Colonic mucosa (tissue), 4 donors: ENCODE measurements around the gene MED15. TPM values are rescaled to one million over a fixed set of nuclear protein-coding genes. Genes with fewer than 3 reads are reported as not detected.
"Not testable (repeated sequence)": the region's sequence is repeated elsewhere in the genome, so short reads cannot be mapped to it uniquely, and the experiment has no call there.

ENCODE experiments used
- DNase-seq: peaks from one replicate; pipeline ENCODE4 v3.0.0-alpha.2; 2020
- H3K27ac ChIP-seq: fragments of 200-600 bp; one replicate; pipeline ENCODE4 v1.8.0; 2021
- H3K27me3 ChIP-seq: fragments of 200-600 bp; one replicate; pipeline ENCODE4 v1.8.0; 2021
- H3K36me3 ChIP-seq: fragments of 200-600 bp; one replicate; pipeline ENCODE4 v1.8.0; 2021
- H3K4me1 ChIP-seq: fragments of 200-600 bp; one replicate; pipeline ENCODE4 v1.8.0; 2021; ENCODE audit warnings: mild to moderate bottlenecking
- H3K4me3 ChIP-seq: fragments of 200-600 bp; one replicate; pipeline ENCODE4 v1.8.0; 2021
- H3K9ac ChIP-seq, 2 donors: one replicate each; pipeline ENCODE4 v1.7.0; 2013; ENCODE audit warnings: control low read depth in 2 of 2, low read depth in 2 of 2, low read length in 2 of 2
- H3K9me3 ChIP-seq: fragments of 200-600 bp; one replicate; pipeline ENCODE4 v1.8.0; 2021
- CTCF ChIP-seq: fragments of 200-600 bp; IDR thresholded peaks from one replicate; pipeline ENCODE4 v1.8.0; 2022; ENCODE audit warnings: antibody characterized with exemption, mild to moderate bottlenecking
- intact Hi-C: fragments of 100-400 bp; cut with DNase I; formaldehyde crosslinking; loops from one replicate; pipeline ENCODE4 v1.14.1; 2022
- total RNA-seq, 2 donors: library from RNA; stranded (reverse); fragmentation: NEBNext Ultra II Directional in 1 of 2; extraction: Animal tissue kit (Norgen Biotek cat#: 25700) in 1 of 2; gene quantifications; one replicate each; pipeline ENCODE4 v1.2.1, GENCODE V29; 2021
- donor health status: healthy.
- donor health status: DM: no; HTN: no; CAD: no.
- donor health status: DM: no; HTN: no; CAD: no.

MED15 gene
- total RNA-seq, 2 donors from 2014 or later: 93.1 to 102 TPM

DNA sequence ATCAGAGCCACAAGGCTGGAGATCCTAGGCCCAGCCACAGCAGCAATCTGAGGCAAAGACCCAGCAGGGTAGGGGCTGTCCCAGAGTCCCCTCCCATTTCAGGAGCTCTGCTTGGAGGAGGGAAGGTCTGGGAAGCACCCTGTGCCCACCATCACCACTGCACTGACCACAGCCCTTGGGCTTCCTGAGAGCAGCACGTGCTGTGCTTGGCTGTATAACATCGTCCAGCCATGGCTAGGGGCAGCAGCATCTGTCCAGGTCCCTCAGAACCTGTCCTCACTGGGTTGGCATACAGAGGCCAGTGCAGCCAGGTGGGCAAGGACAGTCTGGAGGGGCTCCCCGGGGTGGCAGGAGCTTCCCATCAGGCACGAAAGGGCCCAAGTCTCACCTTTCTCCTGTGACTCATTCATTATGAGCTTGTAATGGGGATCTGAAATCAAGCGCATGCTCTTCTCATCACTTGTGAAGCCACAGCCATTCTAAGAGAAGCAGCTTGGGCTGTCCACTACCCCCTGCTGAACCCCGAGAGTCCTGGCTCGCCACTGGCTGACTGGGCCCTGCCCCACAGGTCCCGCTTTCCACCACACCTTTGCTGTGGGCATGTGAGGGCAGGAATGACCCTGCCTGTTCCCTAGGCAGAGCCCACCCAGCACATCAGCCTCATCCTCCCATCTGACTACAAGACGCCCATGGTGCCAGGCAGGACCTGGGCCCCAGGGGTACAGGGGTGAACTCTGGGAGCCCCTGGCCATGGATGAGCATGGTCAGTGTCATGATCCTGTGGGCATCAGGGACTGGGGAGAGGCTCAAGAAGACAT lies 83.3 kb downstream of the MED15 start:
- intact Hi-C loops: no loop called here
- H3K9ac ChIP-seq: no peak overlapping the region
- no peak overlapping the region for H3K27ac ChIP-seq
- H3K27me3 ChIP-seq: no peaks in the 10 kb centered on the region
- DNase-seq: no peak
- no peak overlapping the region for H3K4me3 ChIP-seq
- H3K4me1 ChIP-seq: no peaks in the 10 kb centered on the region
- no peak for TF ChIP-seq CTCF
- no peaks in the 10 kb centered on the region for H3K9me3 ChIP-seq
- H3K36me3 ChIP-seq: peaks cover under 1% of the 10 kb centered on the region

- H3K36me3 ChIP-seq: no peaks in the 10 kb centered on the region
- DNase-seq: no peak
- no peak overlapping the region for H3K27ac ChIP-seq
- H3K9ac ChIP-seq: no peak overlapping the region
- H3K4me1 ChIP-seq: no peaks in the 10 kb centered on the region
- no peak overlapping the region for H3K4me3 ChIP-seq
- no peak for TF ChIP-seq CTCF
- H3K9me3 ChIP-seq: no peaks in the 10 kb centered on the region
- no peaks in the 10 kb centered on the region for H3K27me3 ChIP-seq
- intact Hi-C loops: no loop called here
These were observed 83.9 kb downstream of the MED15 start for GRCh38 chr22:20591295-20591645.

GRCh38 chr22:20591660-20592310 lies 84.4 kb downstream of the MED15 start:
- no peak for DNase-seq
- Histone ChIP-seq H3K27me3 (no peaks in the 10 kb centered on the region), H3K4me1 (no peaks in the 10 kb centered on the region), H3K9me3 (no peaks in the 10 kb centered on the region), H3K9ac (no peak overlapping the region), H3K36me3 (no peaks in the 10 kb centered on the region), H3K4me3 (no peak overlapping the region), H3K27ac (no peak overlapping the region)
- intact Hi-C loops: no loop called here
- TF ChIP-seq CTCF: no peak

- H3K36me3 ChIP-seq, H3K27ac ChIP-seq, DNase-seq, intact Hi-C loops, H3K9me3 ChIP-seq, H3K4me3 ChIP-seq, H3K9ac ChIP-seq, H3K27me3 ChIP-seq, H3K4me1 ChIP-seq: not testable (repeated sequence)
These were observed 86.6 kb downstream of the MED15 start for GRCh38 chr22:20594038-20594437.

DNA sequence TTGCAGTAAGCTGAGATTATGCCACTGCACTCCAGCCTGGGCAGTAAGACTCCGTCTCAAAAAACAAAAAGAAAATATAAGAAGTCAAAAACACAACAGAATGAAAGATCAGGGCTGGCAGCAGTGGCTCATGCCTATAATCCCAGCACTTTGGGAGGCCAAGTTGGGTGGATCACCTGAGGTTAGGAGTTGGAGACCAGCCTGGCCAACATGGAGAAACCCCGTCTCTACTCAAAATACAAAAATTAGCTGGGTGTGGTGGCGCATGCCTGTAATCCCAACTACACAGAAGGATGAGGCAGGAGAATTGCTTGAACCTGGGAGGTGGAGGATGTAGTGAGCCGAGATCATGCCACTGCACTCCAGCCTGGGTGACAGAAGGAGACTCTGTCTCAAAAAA lies 87.1 kb downstream of the MED15 start:
- H3K9ac ChIP-seq, intact Hi-C loops, H3K27ac ChIP-seq, H3K27me3 ChIP-seq, H3K4me3 ChIP-seq, H3K36me3 ChIP-seq, H3K9me3 ChIP-seq, DNase-seq, H3K4me1 ChIP-seq: not testable (repeated sequence)

- Histone ChIP-seq H3K27ac (no peak overlapping the region), H3K36me3 (no peaks in the 10 kb centered on the region), H3K4me1 (no peaks in the 10 kb centered on the region), H3K4me3 (no peak overlapping the region), H3K9me3 (no peaks in the 10 kb centered on the region), H3K9ac (no peak overlapping the region), H3K27me3 (no peaks in the 10 kb centered on the region)
- intact Hi-C loops: no loop called here
- TF ChIP-seq CTCF: no peak
- no peak for DNase-seq
These were observed 88.1 kb downstream of the MED15 start for GRCh38 chr22:20595461-20595860.
